Activated T-helper 2 cell treated with anti-CD3 and anti-CD28 coated beads, Interferon-gamma antibody, Interleukin-2, Interleukin-4, amounts not matched to agents 10 μg/mL and 5 μg/mL and 100 μg/mL, durations not matched to agents 14 hours and 24 hours and 36 hours (primary cell): ENCODE measurements around the gene PUS7L. TPM values are rescaled to one million over a fixed set of nuclear protein-coding genes. Genes with fewer than 3 reads are reported as not detected.
"Not testable (repeated sequence)": the region's sequence is repeated elsewhere in the genome, so short reads cannot be mapped to it uniquely, and the experiment has no call there.

ENCODE experiments used
- DNase-seq: peaks from one replicate; pipeline ENCODE4 v3.0.0; 2021; ENCODE audit warnings: low spot score
- H3K27ac Mint-ChIP-seq: one replicate; pipeline ENCODE4 v1.8.0; 2021; ENCODE audit warnings: mixed read lengths
- H3K27me3 Mint-ChIP-seq: one replicate; pipeline ENCODE4 v1.8.0; 2021; ENCODE audit warnings: low read depth, mixed read lengths
- H3K36me3 Mint-ChIP-seq: one replicate; pipeline ENCODE4 v1.8.0; 2021; ENCODE audit warnings: low read depth, mixed read lengths
- H3K4me1 Mint-ChIP-seq: one replicate; pipeline ENCODE4 v1.8.0; 2021; ENCODE audit warnings: low read depth, mixed read lengths
- H3K4me3 Mint-ChIP-seq: one replicate; pipeline ENCODE4 v1.8.0; 2021; ENCODE audit warnings: low read depth, mild to moderate bottlenecking, moderate library complexity, mixed read lengths
- H3K9me3 Mint-ChIP-seq: one replicate; pipeline ENCODE4 v1.8.0; 2021; ENCODE audit warnings: mixed read lengths
- intact Hi-C: fragments of 100-400 bp; cut with micrococcal nuclease; formaldehyde crosslinking; loops from one replicate; pipeline ENCODE4 v1.15.1; 2023
- total RNA-seq: library from RNA; stranded (reverse); gene quantifications from 2 replicates; pipeline ENCODE4 v1.2.3, GENCODE V29; 2022

The PUS7L gene
- total RNA-seq, 1 donor from 2014 or later, result 22.8 TPM

DNA sequence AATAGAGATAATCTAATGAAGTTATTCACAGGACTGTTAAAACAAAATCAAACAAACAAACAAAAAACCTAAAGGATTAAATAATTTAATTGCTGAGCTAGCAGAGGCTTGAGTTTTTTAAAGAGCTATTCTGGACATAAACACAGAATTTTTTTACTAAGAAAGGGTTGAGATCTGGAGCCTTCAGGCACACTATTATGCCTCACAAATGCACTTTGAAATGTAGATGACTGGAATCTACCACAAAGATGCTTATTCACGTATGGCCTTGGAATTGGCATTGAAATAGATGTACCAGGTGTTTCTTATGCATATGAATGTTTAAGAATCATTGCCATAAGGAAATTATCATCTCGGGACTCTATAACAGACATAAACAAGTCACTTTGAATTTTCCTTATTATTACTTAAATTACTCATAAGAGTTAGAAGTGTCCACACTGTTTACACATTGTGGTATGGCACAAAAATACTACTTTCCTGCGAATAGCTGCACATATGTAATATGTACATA is 21.6 kb downstream of the PUS7L start:
- H3K4me1 Mint-ChIP-seq, result peaks cover 3% of the 10 kb centered on the region
- no peak overlapping the region for H3K27ac Mint-ChIP-seq
- no peaks in the 10 kb centered on the region for H3K27me3 Mint-ChIP-seq
- H3K4me3 Mint-ChIP-seq, result no peak overlapping the region
- DNase-seq, result no peak
- intact Hi-C loops, result no loop called here
- H3K9me3 Mint-ChIP-seq, result no peaks in the 10 kb centered on the region
- H3K36me3 Mint-ChIP-seq, result peaks cover 45% of the 10 kb centered on the region

GRCh38 chr12:43733687-43734086 is 24.9 kb downstream of the PUS7L start:
- H3K36me3 Mint-ChIP-seq, result peaks cover 48% of the 10 kb centered on the region
- peaks cover 6% of the 10 kb centered on the region for H3K4me1 Mint-ChIP-seq
- no peaks in the 10 kb centered on the region for H3K9me3 Mint-ChIP-seq
- no peak overlapping the region for H3K27ac Mint-ChIP-seq
- no peak for DNase-seq
- H3K27me3 Mint-ChIP-seq, result no peaks in the 10 kb centered on the region
- no peak overlapping the region for H3K4me3 Mint-ChIP-seq
- intact Hi-C loops, result no loop called here

DNA sequence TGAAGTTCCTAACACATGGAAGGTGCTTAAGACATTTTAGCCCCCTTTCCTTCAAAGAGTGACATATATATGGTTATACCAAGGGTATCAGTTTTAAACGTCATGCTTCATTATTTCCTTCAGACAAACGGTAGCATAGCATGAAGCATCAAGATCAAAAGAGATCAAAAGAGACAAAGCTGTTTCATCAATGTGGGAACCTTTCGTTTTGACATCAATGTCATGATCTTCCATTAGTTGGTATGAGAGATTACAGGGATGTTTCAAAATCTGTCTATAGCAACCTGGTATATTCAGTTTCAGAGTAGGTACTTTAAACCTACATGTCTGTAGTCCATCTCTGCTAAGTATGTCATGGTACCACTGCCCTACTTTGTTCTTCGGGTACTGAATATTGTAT is 28.3 kb downstream of the PUS7L start:
- Mint-ChIP-seq H3K4me1 (peaks cover 6% of the 10 kb centered on the region), H3K27me3 (no peaks in the 10 kb centered on the region), H3K9me3 (no peaks in the 10 kb centered on the region), H3K27ac (no peak overlapping the region), H3K4me3 (no peak overlapping the region), H3K36me3 (peaks cover 35% of the 10 kb centered on the region)
- intact Hi-C loops, result no loop called here
- DNase-seq, result no peak

DNA sequence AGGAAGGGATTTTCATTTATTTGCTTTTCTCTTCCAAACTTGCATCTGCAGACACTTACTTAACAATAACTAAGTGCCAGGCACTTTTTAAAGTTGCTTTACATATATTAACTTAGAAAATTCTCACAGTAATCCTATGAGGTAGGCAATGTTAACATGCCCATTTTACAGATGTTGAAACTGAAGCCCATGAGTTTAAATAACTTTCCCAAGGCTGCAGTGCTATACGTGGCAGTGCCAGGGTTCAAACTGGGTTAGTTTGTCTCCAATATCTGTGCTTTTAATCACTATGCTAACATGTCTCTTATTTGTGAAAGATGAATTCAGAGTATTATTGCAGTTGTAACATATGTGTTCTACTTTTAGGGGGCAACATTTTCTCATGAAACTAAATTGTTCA is 29.9 kb downstream of the PUS7L start:
- H3K4me1 Mint-ChIP-seq, result peaks cover 6% of the 10 kb centered on the region
- no peak overlapping the region for H3K4me3 Mint-ChIP-seq
- intact Hi-C loops, result loop anchor here (10.0 kb wide), 1 partner anchor 284 kb away; no protein-coding TSS in a partner anchor
- H3K9me3 Mint-ChIP-seq, result no peaks in the 10 kb centered on the region
- no peak overlapping the region for H3K27ac Mint-ChIP-seq
- no peaks in the 10 kb centered on the region for H3K27me3 Mint-ChIP-seq
- H3K36me3 Mint-ChIP-seq, result peaks cover 33% of the 10 kb centered on the region
- DNase-seq, result no peak

DNA sequence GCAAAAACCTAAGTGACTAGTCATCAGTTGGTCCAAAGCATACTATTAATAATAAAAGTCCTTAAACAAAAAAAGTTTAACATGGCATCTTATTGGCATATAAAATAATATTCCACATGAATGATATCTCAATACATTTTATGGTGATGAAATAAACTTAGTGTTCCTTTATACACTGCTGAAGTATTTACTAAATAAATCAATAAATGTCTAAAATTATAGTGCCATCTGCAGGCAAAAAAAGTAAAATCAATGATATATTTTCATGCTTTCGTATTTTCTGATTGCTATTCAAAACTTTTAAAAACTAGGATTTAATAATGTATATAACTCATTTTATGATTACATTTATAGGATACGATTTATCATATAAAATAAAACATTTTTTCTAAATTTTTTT is 30.5 kb downstream of the PUS7L start:
- H3K27me3 Mint-ChIP-seq, result no peaks in the 10 kb centered on the region
- no peak overlapping the region for H3K4me3 Mint-ChIP-seq
- H3K36me3 Mint-ChIP-seq, result peaks cover 32% of the 10 kb centered on the region
- intact Hi-C loops, result loop anchor here (10.0 kb wide), 1 partner anchor 283 kb away; no protein-coding TSS in a partner anchor
- H3K4me1 Mint-ChIP-seq, result peaks cover 6% of the 10 kb centered on the region
- H3K27ac Mint-ChIP-seq, result no peak overlapping the region
- H3K9me3 Mint-ChIP-seq, result no peaks in the 10 kb centered on the region
- no peak for DNase-seq

DNA sequence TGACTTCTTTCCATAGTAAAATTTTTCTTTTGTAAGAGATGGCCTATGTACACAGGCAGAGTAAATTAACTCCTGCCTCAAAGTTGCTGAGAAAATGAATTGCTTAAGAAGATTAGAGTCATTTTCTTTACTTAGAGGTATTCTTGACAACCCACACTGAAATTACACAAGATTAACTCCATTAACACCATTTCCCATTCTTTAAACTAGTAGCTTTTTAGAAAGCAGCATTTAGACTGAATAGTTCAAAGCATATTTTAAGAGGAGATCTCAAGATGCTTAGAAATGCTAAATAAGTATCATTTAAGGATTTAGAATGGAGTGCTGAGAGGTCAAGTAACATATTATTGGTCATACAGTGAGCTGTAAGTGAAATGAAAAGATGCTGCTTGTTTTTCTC is 35.5 kb downstream of the PUS7L start:
- Mint-ChIP-seq H3K27me3 (no peaks in the 10 kb centered on the region), H3K9me3 (no peaks in the 10 kb centered on the region), H3K36me3 (peaks cover 8% of the 10 kb centered on the region), H3K4me3 (no peak overlapping the region), H3K4me1 (no peaks in the 10 kb centered on the region), H3K27ac (no peak overlapping the region)
- intact Hi-C loops, result loop anchor here (10.0 kb wide), 1 partner anchor 278 kb away; no protein-coding TSS in a partner anchor
- no peak for DNase-seq

- H3K27me3 Mint-ChIP-seq, result no peaks in the 10 kb centered on the region
- intact Hi-C loops, result loop anchor here (10.0 kb wide), 1 partner anchor 278 kb away; no protein-coding TSS in a partner anchor
- H3K36me3 Mint-ChIP-seq, result peaks cover 8% of the 10 kb centered on the region
- DNase-seq, result no peak
- H3K9me3 Mint-ChIP-seq, result no peaks in the 10 kb centered on the region
- H3K4me3 Mint-ChIP-seq, result no peak overlapping the region
- H3K27ac Mint-ChIP-seq, result no peak overlapping the region
- no peaks in the 10 kb centered on the region for H3K4me1 Mint-ChIP-seq
These were observed 36.0 kb downstream of the PUS7L start for GRCh38 chr12:43722621-43723020.

DNA sequence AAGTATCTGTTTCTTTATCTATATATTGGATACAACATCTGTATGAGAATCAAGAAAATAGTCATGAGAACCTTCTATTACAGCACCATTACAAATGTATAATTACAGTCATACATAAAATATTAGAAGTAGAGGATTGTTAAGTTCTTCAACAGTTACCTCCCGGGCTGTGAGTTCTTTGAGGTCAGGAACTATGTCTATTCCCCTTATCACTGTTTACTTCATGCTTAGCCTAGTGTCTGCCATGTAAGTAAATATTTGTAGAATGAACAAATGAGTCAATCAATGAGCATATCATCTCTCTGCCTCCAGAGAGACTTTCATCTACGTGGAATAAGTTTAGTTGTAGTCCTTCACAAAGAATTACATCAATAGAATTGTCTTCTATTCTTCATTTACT is 47.2 kb downstream of the PUS7L start:
- H3K27me3 Mint-ChIP-seq, result peaks cover 10% of the 10 kb centered on the region

DNA sequence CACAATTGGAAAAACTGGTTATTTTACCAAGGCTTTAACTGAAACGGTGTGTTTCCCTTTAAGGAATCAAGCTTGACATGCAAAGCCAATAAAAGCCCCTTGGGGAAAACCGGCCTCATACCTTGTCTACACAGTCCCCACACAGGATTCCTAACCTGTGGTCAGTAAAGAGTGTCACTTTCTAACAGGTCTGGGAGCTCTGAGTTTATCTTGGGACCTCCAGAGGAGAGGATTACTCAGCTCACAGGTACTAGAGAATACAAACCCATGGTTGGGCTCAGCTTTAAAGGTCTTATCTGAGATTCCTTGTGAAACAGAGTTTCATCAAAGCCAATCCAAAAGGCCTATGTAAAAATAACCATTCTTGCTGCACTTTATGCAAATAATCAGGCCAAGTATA is 54.8 kb downstream of the PUS7L start:
- H3K27ac Mint-ChIP-seq, H3K4me3 Mint-ChIP-seq, intact Hi-C loops, DNase-seq, H3K4me1 Mint-ChIP-seq, H3K27me3 Mint-ChIP-seq, H3K36me3 Mint-ChIP-seq: not testable (repeated sequence)
- peaks cover 13% of the 10 kb centered on the region for H3K9me3 Mint-ChIP-seq

More for the DNA sequence above, 47.2 kb downstream of the PUS7L start:
- Mint-ChIP-seq H3K4me1 (no peaks in the 10 kb centered on the region), H3K27ac (no peak overlapping the region), H3K9me3 (peaks cover 13% of the 10 kb centered on the region), H3K36me3 (no peaks in the 10 kb centered on the region), H3K4me3 (no peak overlapping the region)
- no peak for DNase-seq
- intact Hi-C loops, result no loop called here

DNA sequence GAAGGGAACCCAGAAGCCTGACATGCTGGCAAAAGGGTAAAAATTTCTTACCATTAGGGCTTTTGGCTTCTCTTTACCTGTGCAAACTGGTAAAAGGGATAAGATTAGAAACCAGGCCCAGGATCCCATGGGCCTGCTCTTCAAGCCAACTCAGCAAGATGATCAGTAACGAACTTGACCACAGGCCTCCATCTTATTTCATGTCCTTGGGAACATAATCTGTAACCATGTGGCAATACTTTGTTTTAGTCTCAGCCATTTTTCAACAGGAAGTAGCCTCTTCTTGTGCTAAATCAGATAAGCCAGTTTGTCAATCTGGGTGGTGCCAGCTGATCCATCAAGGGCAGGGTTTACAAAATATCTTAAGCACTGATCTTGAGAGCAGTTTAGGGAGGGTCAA is 57.4 kb downstream of the PUS7L start:
- H3K4me1 Mint-ChIP-seq, intact Hi-C loops, H3K9me3 Mint-ChIP-seq, H3K27me3 Mint-ChIP-seq, H3K27ac Mint-ChIP-seq, H3K36me3 Mint-ChIP-seq, H3K4me3 Mint-ChIP-seq, DNase-seq: not testable (repeated sequence)

DNA sequence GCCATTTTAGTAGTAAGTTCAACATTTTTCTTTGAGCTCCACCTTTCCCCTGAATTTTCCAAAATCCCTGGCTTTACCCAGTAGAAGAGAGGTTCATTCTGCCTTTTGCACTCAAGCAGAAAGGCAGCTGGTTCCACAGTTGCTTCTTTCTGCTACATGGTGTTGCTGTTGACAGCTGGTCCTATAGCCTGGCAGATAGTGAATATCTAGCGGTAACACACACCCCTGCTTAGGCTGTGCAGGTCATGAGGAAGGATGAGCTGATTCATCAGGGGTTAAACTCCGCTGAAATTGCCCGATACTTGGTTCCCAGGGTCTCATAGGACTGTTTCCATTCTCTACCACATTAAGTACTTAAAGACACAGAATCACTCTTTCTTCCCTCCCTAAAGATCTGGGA is 62.4 kb downstream of the PUS7L start:
- no peak overlapping the region for H3K4me3 Mint-ChIP-seq
- no peaks in the 10 kb centered on the region for H3K27me3 Mint-ChIP-seq
- H3K27ac Mint-ChIP-seq, result no peak overlapping the region
- H3K36me3 Mint-ChIP-seq, result no peaks in the 10 kb centered on the region
- intact Hi-C loops, result no loop called here
- H3K4me1 Mint-ChIP-seq, result peaks cover 4% of the 10 kb centered on the region
- no peak for DNase-seq
- H3K9me3 Mint-ChIP-seq, result no peaks in the 10 kb centered on the region

DNA sequence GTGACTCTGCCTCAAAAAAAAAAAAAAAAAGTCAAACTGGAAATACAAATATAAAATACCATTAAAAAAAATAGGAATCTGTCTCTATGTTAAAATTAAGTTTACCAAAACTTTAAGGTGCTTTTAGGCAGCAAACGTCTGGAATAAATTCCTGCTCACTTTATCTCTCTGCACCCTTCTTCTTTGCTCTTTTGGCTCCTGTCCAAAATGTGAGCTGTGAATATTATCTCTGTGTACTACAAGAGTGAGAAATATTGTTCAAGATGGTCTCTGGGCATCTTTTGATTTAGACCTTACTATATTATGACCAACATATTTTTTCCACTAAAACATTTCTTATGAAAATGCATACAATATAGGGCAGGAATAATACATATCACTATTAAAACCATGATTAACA is 63.7 kb downstream of the PUS7L start:
- no peaks in the 10 kb centered on the region for H3K9me3 Mint-ChIP-seq
- H3K27me3 Mint-ChIP-seq, result no peaks in the 10 kb centered on the region
- no peaks in the 10 kb centered on the region for H3K36me3 Mint-ChIP-seq
- no peak for DNase-seq
- no peak overlapping the region for H3K27ac Mint-ChIP-seq
- peaks cover 4% of the 10 kb centered on the region for H3K4me1 Mint-ChIP-seq
- no peak overlapping the region for H3K4me3 Mint-ChIP-seq
- intact Hi-C loops, result no loop called here

DNA sequence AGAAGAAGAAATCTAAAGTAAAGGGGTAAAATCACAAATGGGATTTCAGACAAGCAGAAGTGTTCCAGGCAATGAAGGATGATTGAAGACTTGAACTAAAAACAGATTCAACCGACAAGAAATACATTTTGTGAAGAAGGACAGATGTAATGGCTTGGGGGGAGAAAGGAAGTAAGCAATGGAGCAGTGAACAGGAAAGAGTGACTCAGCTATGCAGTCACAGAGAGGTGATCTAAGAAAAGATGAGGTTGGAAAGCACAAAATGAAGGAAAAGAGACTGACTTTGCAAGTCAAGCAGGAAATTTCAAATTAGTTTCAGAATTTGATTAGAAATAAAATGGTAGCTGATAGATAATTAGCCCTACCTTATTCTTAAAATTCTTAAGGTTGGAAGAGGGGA is 66.5 kb downstream of the PUS7L start:
- H3K27ac Mint-ChIP-seq, result no peak overlapping the region
- DNase-seq, result no peak
- intact Hi-C loops, result no loop called here
- no peaks in the 10 kb centered on the region for H3K36me3 Mint-ChIP-seq
- H3K9me3 Mint-ChIP-seq, result no peaks in the 10 kb centered on the region
- no peak overlapping the region for H3K4me3 Mint-ChIP-seq
- no peaks in the 10 kb centered on the region for H3K27me3 Mint-ChIP-seq
- H3K4me1 Mint-ChIP-seq, result peaks cover 4% of the 10 kb centered on the region

GRCh38 chr12:43685491-43685890 is 73.1 kb downstream of the PUS7L start:
- intact Hi-C loops, H3K4me1 Mint-ChIP-seq, H3K9me3 Mint-ChIP-seq, H3K27me3 Mint-ChIP-seq, H3K4me3 Mint-ChIP-seq, H3K36me3 Mint-ChIP-seq, DNase-seq, H3K27ac Mint-ChIP-seq: not testable (repeated sequence)
